ENCODE data around the gene FBXW8.

The FBXW8 gene

GRCh38 chr12:116969615-116970585, 59.1 kb downstream of the FBXW8 start:
- Mint-ChIP-seq H3K4me1 (ENCODE audit: low read depth) (no peaks in the 10 kb centered on the region), H3K27me3 (no peaks in the 10 kb centered on the region), H3K36me3 (ENCODE audit: low read depth) (peaks cover 75% of the 10 kb centered on the region), H3K9me3 (no peaks in the 10 kb centered on the region), H3K27ac (no peak overlapping the region), H3K4me3 (no peak overlapping the region)
- intact Hi-C loops (cut with micrococcal nuclease), result no loop called here

GRCh38 chr12:116971222-116971621, 60.5 kb downstream of the FBXW8 start:
- no peaks in the 10 kb centered on the region for H3K9me3 Mint-ChIP-seq
- H3K4me1 Mint-ChIP-seq (ENCODE audit: low read depth), result no peaks in the 10 kb centered on the region
- no peak overlapping the region for H3K27ac Mint-ChIP-seq
- intact Hi-C loops (cut with micrococcal nuclease), result no loop called here
- H3K36me3 Mint-ChIP-seq (ENCODE audit: low read depth), result peaks cover 66% of the 10 kb centered on the region
- H3K27me3 Mint-ChIP-seq, result no peaks in the 10 kb centered on the region
- no peak overlapping the region for H3K4me3 Mint-ChIP-seq

- Mint-ChIP-seq H3K9me3 (no peaks in the 10 kb centered on the region), H3K36me3 (ENCODE audit: low read depth) (peaks cover 26% of the 10 kb centered on the region), H3K27me3 (no peaks in the 10 kb centered on the region), H3K4me1 (ENCODE audit: low read depth) (no peaks in the 10 kb centered on the region), H3K4me3 (no peak overlapping the region), H3K27ac (no peak overlapping the region)
- intact Hi-C loops (cut with micrococcal nuclease), result no loop called here
Measured at GRCh38 chr12:116975779-116976393, 65.1 kb downstream of the FBXW8 start.

GRCh38 chr12:116977465-116978380, 67.0 kb downstream of the FBXW8 start:
- Mint-ChIP-seq H3K27ac (no peak overlapping the region), H3K4me3 (no peak overlapping the region), H3K27me3 (no peaks in the 10 kb centered on the region), H3K4me1 (ENCODE audit: low read depth) (no peaks in the 10 kb centered on the region), H3K9me3 (no peaks in the 10 kb centered on the region), H3K36me3 (ENCODE audit: low read depth) (peaks cover 16% of the 10 kb centered on the region)
- intact Hi-C loops (cut with micrococcal nuclease), result no loop called here

GRCh38 chr12:116978791-116979508, 68.2 kb downstream of the FBXW8 start:
- no peaks in the 10 kb centered on the region for H3K4me1 Mint-ChIP-seq (ENCODE audit: low read depth)
- H3K4me3 Mint-ChIP-seq, result no peak overlapping the region
- peaks cover 3% of the 10 kb centered on the region for H3K36me3 Mint-ChIP-seq (ENCODE audit: low read depth)
- intact Hi-C loops (cut with micrococcal nuclease), result no loop called here
- H3K9me3 Mint-ChIP-seq, result no peaks in the 10 kb centered on the region
- no peak overlapping the region for H3K27ac Mint-ChIP-seq
- H3K27me3 Mint-ChIP-seq, result no peaks in the 10 kb centered on the region

- H3K36me3 Mint-ChIP-seq (ENCODE audit: low read depth), result no peaks in the 10 kb centered on the region
- H3K9me3 Mint-ChIP-seq, result no peaks in the 10 kb centered on the region
- no peaks in the 10 kb centered on the region for H3K27me3 Mint-ChIP-seq
- no peaks in the 10 kb centered on the region for H3K4me1 Mint-ChIP-seq (ENCODE audit: low read depth)
- H3K27ac Mint-ChIP-seq, result no peak overlapping the region
- intact Hi-C loops (cut with micrococcal nuclease), result no loop called here
- H3K4me3 Mint-ChIP-seq, result no peak overlapping the region
Measured at GRCh38 chr12:116980083-116980482, 69.3 kb downstream of the FBXW8 start.

- Mint-ChIP-seq H3K4me3 (no peak overlapping the region), H3K4me1 (ENCODE audit: low read depth) (no peaks in the 10 kb centered on the region), H3K27me3 (no peaks in the 10 kb centered on the region), H3K27ac (no peak overlapping the region), H3K9me3 (no peaks in the 10 kb centered on the region), H3K36me3 (ENCODE audit: low read depth) (peaks cover 14% of the 10 kb centered on the region)
- intact Hi-C loops (cut with micrococcal nuclease), result no loop called here
Measured at GRCh38 chr12:116982791-116983411, 72.2 kb downstream of the FBXW8 start.

GRCh38 chr12:116984098-116984497, 73.3 kb downstream of the FBXW8 start:
- intact Hi-C loops (cut with micrococcal nuclease), result no loop called here
- H3K4me1 Mint-ChIP-seq (ENCODE audit: low read depth), result no peaks in the 10 kb centered on the region
- H3K4me3 Mint-ChIP-seq, result no peak overlapping the region
- peaks cover 24% of the 10 kb centered on the region for H3K36me3 Mint-ChIP-seq (ENCODE audit: low read depth)
- H3K9me3 Mint-ChIP-seq, result no peaks in the 10 kb centered on the region
- no peaks in the 10 kb centered on the region for H3K27me3 Mint-ChIP-seq
- H3K27ac Mint-ChIP-seq, result no peak overlapping the region

- Mint-ChIP-seq H3K36me3 (ENCODE audit: low read depth) (peaks cover 53% of the 10 kb centered on the region), H3K4me1 (ENCODE audit: low read depth) (no peaks in the 10 kb centered on the region), H3K9me3 (no peaks in the 10 kb centered on the region), H3K4me3 (no peak overlapping the region), H3K27ac (no peak overlapping the region), H3K27me3 (no peaks in the 10 kb centered on the region)
- intact Hi-C loops (cut with micrococcal nuclease), result no loop called here
Measured at GRCh38 chr12:116990329-116990728, 79.6 kb downstream of the FBXW8 start.

GRCh38 chr12:116990971-116991966, 80.5 kb downstream of the FBXW8 start:
- intact Hi-C loops (cut with micrococcal nuclease), result no loop called here
- Mint-ChIP-seq H3K9me3 (no peaks in the 10 kb centered on the region), H3K36me3 (ENCODE audit: low read depth) (peaks cover 58% of the 10 kb centered on the region), H3K27me3 (no peaks in the 10 kb centered on the region), H3K27ac (no peak overlapping the region), H3K4me1 (ENCODE audit: low read depth) (no peaks in the 10 kb centered on the region), H3K4me3 (no peak overlapping the region)

GRCh38 chr12:116996093-116996492, 85.3 kb downstream of the FBXW8 start:
- Mint-ChIP-seq H3K27me3 (no peaks in the 10 kb centered on the region), H3K9me3 (no peaks in the 10 kb centered on the region), H3K4me3 (no peak overlapping the region), H3K36me3 (ENCODE audit: low read depth) (peaks cover 33% of the 10 kb centered on the region), H3K27ac (no peak overlapping the region), H3K4me1 (ENCODE audit: low read depth) (no peaks in the 10 kb centered on the region)
- intact Hi-C loops (cut with micrococcal nuclease), result no loop called here

- no peak overlapping the region for H3K4me3 Mint-ChIP-seq
- H3K27ac Mint-ChIP-seq, result no peak overlapping the region
- intact Hi-C loops (cut with micrococcal nuclease), result no loop called here
Measured at GRCh38 chr12:116996621-116997020, 85.9 kb downstream of the FBXW8 start.

More at GRCh38 chr12:116996621-116997020, 85.9 kb downstream of the FBXW8 start:
- Mint-ChIP-seq H3K9me3 (no peaks in the 10 kb centered on the region), H3K36me3 (ENCODE audit: low read depth) (peaks cover 33% of the 10 kb centered on the region), H3K4me1 (ENCODE audit: low read depth) (no peaks in the 10 kb centered on the region), H3K27me3 (no peaks in the 10 kb centered on the region)
